Right renal cortex interstitium (tissue), 3 donors: Measurements from ENCODE around the gene NCOA7. TPM values are rescaled to one million over a fixed set of nuclear protein-coding genes. Genes with fewer than 3 reads are reported as not detected.
"Not testable (repeated sequence)": the region's sequence is repeated elsewhere in the genome, so short reads cannot be mapped to it uniquely, and the experiment has no call there.

Experiments
- DNase-seq, 3 donors: peaks; one replicate each; pipeline ENCODE4 v3.0.0-alpha.2; 2013; ENCODE audit warnings: low read depth in 3 of 3, low spot score in 2 of 3
- polyA plus RNA-seq, 3 donors: library from polyadenylated mRNA; unstranded; fragments of 120-200 nt; gene quantifications; one replicate each; pipeline ENCODE4 v1.2.1, GENCODE V29; 2013; ENCODE audit not compliant: insufficient read length in 3 of 3

Gene NCOA7
- polyA plus RNA-seq, 3 donors = 44.6 to 69.7 (median 54.3) TPM

- no peak for DNase-seq
These were observed 40.9 kb downstream of the NCOA7 start for GRCh38 chr6:125831659-125832058.

GRCh38 chr6:125832391-125833117, 41.8 kb downstream of the NCOA7 start:
- DNase-seq = no peak

DNA sequence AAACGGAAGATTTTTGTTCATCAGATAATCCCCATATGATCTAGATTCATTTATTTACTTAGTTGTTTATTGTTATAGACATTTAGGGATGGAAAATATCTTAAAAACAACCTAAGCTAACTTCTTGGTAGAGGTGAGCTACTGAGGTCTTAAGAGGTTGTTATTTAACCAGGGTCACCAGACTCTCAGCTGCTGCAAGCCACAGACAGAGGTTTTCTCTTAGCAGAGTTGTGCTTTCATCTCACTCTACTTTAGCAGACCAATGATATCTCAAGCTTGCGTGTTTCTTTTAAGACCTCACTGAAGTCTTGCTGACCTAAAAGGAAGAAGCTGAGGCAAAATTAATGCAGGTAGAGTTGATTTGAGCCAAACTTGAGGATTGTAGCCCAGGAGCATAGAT, 43.6 kb downstream of the NCOA7 start:
- DNase-seq = no peak

- no peak for DNase-seq
These were observed 44.5 kb downstream of the NCOA7 start for GRCh38 chr6:125835221-125835744.

DNA sequence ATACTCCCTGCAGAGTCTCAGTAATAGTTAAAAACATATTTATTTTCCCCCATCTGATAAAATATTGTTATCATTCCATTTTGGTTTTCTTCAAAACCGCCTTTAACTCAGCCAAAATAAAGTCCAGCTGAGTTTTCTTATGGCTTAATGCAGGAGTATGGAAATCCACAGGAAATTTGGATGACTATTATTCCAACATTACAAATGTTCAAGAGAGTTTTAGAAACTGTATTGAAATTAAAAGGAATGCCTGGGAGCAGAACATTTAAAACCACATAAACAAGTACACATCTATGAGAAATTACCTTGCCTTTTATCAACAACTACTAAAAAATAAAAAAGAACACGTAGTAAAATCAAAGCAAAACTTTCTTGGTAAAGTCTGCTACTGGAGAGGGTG, 45.7 kb downstream of the NCOA7 start:
- DNase-seq = no peak

DNA sequence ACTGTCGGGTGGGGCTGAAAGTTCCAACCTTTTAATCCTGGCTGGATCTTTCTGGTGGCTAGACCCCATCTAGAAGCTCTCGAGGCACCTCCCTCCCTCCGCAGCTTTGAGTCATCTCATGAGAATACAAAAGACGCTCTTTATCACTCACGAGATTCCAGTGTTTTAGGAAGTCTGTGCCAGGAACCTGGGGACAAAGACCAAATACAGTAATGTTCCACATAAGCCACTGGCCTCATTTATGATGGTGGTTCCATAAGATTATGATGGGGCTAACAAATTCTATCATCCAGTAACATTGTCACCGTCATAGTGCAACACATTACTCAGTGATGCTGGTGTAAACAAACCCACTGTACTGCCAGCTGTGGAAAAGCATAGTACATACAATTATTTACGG, 48.7 kb downstream of the NCOA7 start:
- no peak for DNase-seq

GRCh38 chr6:125839879-125840278, 49.1 kb downstream of the NCOA7 start:
- no peak for DNase-seq

DNA sequence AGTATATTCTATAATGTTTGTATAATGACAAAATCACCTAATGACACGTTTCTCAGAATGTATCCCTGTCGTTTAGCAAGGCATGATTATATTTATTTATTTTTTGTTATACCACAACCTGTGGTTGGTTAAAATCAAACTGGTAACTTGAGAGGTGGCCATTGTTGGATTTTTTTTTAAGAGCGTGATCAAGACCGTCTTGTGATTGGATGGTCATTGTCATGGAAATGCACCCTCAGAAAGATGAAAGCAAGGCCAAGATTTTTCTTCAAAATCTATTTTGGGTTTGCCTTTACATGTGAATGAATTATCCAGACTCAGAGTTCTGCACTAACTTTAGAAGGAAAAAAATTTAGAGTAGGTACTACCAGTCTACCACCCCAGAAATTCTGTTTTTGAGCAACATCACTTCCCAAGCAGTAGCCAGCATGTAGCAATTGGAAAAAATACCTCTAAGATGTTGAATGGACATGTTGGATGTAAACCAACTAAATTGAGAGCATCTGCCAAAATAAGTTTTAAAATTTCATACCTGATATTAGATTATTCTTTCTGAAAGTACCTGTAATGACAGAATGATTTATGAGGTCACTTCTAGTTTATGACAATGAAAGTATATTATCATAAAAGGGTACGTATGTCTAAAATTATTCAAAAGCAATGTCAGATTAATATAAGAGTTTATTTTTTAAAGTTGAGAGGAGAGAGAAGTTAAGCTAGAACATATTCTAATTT, 50.8 kb downstream of the NCOA7 start:
- DNase-seq = no peak

GRCh38 chr6:125842091-125842626, 51.4 kb downstream of the NCOA7 start:
- no peak for DNase-seq

- no peak for DNase-seq
These were observed 52.8 kb downstream of the NCOA7 start for GRCh38 chr6:125843593-125843992.

DNA sequence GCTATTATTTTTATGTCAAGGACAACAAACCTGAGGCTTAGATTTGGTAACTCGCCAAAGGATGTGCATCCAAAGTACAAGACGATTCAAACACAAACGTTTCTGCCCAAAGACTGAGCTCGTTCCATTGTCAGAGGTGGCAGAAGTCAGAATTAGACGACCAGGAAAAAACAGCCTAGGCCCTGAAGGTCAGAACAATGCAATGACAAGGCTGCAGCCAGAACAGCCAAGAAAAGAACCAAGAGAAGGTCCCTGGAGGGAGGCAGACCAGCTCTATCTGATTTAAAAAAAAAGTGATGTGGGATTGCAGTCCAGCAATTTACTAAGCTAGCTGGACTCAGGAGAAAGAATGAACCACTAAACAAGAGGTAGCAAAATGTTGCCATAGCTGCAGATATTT, 54.2 kb downstream of the NCOA7 start:
- DNase-seq = no peak

DNA sequence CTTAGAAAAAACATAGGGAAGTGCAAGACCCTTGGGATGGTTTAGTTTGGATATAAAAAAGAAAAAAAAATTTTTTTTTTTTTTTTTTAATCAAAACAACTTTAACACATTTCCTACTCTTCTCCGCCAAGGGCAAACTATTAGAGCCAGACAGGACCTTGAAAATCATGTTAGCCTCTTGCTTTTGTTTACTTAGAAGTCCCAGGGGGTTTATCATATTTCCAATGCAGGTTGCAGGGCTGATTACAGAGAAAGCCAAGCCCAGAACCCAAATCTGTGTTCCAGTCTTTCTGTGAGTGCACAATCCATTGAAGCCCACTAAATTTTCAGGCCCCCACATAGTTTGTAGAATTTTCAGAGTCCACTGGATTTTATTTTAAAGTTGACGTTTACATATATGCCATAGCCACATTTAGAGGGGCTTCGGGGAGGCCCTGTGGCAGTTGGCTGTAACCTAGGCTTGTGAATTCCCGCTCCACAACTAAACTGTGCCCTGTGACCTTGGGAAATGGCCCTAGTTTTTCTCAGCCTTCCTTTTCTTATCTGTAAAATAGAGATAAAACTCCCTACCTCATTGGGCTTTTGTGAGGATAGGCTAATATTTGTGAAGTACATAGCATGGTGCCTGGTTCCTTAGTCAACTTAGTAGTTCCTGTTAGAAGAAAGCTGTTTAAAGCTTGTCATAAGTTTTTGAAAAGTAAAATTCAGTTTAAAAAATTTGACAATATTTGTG, 55.7 kb downstream of the NCOA7 start:
- no peak for DNase-seq

- not testable (repeated sequence) for DNase-seq
These were observed 57.5 kb downstream of the NCOA7 start for GRCh38 chr6:125848286-125848685.

DNA sequence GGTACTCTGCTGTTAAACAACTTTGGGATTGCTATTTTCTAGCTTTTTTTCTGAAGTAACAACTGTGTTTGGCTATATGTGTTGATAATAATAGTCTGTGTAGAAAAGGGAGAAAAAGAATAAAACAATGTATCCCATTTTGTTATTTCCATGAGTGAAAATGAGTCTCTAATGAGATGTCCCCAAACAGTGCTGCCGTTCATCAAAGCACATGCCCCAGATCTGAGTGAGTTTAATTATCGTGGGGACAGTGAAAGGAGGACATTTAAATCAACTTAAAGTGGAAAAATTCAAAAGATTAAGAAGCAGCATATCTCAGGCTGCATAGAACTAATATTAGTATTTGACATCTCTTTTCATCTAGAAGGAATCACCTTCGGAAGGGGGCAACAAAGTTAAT, 59.6 kb downstream of the NCOA7 start:
- DNase-seq = no peak

- no peak for DNase-seq
These were observed 61.8 kb downstream of the NCOA7 start for GRCh38 chr6:125852587-125852986.

- no peak for DNase-seq
These were observed 62.4 kb downstream of the NCOA7 start for GRCh38 chr6:125853168-125853567.

GRCh38 chr6:125853756-125854155, 63.0 kb downstream of the NCOA7 start:
- DNase-seq = no peak

DNA sequence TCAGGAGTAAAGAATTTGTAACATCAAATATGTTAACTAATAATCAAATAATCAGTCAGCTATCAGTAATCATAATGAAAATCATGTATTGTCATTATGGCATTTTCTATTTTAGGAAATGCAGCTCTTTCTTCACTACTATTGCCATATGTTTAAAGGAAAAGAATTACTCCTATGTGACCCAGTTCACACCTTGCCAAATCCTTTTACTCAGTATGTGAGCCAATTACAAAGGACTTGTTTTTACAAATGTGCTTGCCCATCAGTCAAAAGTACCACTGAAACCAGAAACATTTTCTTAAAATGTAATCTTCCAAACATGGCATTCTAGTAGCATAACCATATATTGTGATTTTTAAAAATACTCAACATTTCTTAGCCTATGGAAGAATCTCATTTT, 63.6 kb downstream of the NCOA7 start:
- DNase-seq = no peak

GRCh38 chr6:125855783-125856182, 65.0 kb downstream of the NCOA7 start:
- DNase-seq = no peak

- DNase-seq = no peak
These were observed 67.1 kb downstream of the NCOA7 start for GRCh38 chr6:125857846-125858245.
